Pulmonary artery endothelial cell (primary cell): Measurements from ENCODE around the gene CD69. TPM values are rescaled to one million over a fixed set of nuclear protein-coding genes. Genes with fewer than 3 reads are reported as not detected.
"Not testable (repeated sequence)": the region's sequence is repeated elsewhere in the genome, so short reads cannot be mapped to it uniquely, and the experiment has no call there.

Source experiments
- DNase-seq: peaks from one replicate; pipeline ENCODE4 v3.0.0-alpha.2; 2011; ENCODE audit warnings: low read depth, low spot score
- total RNA-seq: library from RNA; depleted of rRNA; stranded (reverse); fragments of >200 nt; gene quantifications from 2 replicates; pipeline ENCODE4 v1.2.3, GENCODE V29; 2014

Gene CD69
- total RNA-seq, 1 donor from 2014 or later: 0.20 TPM

DNA sequence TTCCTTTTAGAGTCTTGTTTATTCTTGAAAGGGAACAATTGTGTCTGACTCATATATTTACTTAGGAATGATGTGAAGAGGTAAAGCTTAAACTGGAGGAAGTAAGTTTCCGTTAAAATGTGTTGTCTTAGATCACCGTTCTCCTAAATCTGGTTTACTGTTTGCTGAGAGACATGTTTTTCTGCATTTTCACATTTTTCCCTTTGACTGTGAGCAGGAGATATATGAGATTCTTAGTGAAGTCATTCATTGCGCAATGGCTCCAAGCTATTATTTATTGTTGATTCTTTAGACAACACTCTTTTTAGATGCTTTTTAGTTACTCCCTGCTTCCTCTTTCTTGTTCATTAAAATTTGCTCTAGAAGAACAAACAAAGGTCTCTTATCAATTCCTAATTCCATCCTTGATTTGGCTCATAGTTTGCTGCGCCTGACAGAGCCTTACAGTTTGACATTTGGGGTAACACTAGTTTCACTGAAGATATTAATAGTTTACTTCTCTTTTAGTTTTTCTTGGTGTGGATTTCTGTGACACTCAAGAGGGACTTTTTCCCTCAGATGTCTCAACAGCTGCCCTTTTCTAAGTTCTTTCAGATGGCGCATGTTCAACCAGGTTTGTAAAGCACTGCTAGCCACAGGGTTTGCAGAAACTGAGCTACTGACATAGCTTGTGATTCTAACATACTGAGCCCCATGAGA is 39.2 kb downstream of the CD69 start:
- DNase-seq: peak; percentile 27

DNA sequence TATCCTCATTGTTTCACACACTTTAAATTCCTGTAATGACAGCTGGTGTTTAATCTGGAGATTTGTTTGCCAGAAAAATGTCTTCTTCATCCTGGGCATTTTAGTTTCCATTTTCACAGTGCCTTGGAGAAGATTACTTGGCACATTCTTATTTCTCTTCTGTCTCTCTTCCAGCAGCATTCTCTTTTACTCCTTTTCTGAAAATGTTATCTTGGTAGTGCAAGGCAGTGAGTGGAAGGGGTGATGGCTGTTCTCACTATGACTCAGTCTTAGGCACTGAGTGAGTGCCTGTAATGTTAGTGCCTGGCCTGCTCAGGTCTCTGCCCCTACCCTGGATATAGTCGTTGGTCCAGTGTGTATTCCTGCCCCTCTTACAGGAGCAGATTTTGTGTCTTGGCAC is 40.9 kb downstream of the CD69 start:
- no peak for DNase-seq

GRCh38 chr12:9718968-9719367 is 41.7 kb downstream of the CD69 start:
- DNase-seq: no peak

GRCh38 chr12:9717070-9717925 is 43.4 kb downstream of the CD69 start:
- DNase-seq: no peak

- not testable (repeated sequence) for DNase-seq
Observed at GRCh38 chr12:9713032-9713558, 47.6 kb downstream of the CD69 start.

DNA sequence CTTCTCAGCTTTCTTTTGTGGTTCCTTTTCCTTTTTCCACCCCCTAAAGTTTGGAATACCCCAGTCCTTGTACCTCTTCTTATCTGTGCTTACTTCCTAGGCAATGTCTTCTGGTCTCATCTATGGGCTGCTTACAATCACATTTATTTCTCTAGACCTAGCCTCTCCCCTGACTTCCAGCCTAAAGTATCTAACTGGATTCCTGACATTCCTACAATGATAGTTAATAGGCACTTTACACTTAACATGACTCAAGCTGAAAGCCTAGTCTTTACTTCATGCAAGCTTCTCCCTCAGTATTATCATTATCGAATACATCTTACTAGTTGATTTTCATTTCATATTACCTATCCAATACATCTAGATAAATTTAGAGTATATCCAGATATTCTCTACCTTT is 49.0 kb downstream of the CD69 start:
- no peak for DNase-seq

- DNase-seq: no peak
Observed at GRCh38 chr12:9710584-9711375, 49.9 kb downstream of the CD69 start.

GRCh38 chr12:9708853-9709252 is 51.8 kb downstream of the CD69 start:
- no peak for DNase-seq

DNA sequence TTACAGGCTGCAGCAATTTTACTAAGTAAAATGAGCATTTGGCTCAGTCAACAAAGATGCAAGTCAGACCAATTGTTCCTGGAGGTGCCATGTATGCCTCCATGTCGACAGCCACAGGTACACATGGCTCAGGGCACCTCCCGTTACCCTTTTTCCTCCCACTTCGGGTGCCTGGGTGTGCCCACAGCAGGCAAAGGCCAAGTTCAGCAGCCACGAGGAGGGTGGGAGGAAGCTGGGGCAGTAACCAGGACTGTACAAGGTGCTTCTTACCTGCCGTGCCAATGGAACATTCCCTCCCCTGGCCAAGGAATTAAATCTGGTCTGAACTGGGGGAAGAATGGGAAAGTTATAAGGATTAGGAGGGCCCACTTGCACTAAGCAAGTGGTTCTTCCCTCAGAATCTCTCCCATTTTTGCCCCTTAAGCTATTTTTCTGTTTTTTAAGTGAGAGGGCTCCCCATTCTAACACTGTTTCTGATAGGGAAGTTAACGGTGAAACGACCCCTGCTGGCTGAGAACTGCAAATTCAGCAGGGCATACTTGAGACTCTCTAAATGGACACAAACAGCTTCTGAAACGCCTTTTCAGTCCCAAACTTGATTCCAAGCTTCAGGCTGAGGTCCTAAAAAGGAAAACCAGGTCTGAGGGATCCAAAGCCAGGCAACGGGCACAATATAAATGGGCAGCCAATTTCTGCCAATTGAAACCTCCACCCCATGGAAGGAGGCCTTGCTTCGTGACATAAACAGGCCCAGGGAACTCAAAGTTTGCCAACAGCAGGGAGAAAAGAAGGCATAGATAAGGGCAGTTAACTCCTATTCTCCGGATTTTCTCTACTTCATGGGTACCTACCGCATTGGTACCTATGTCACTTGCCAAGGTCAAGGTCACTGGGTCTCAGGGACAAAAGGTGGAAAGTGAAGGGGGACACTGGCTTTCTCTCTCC is 52.6 kb downstream of the CD69 start:
- DNase-seq: peak; percentile 19

DNA sequence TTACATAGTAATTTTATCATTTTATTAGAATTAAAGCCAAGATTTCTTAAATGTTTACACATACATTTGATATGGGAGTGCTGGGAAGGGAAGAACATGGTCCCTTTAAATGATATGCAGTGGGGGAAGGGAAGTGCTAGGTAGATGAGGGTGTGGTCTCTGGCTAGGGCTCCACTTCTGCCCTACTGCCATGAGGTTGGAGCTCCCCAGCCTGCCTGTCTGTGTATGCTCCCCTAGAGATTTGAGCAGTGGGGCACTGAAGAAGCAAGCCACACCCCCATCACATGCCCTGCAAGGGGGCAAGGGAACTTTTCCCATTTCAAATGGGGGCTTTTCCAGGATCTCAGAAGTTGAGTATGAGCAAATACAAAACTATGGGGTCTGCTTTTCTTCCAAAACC is 53.3 kb downstream of the CD69 start:
- DNase-seq: no peak

DNA sequence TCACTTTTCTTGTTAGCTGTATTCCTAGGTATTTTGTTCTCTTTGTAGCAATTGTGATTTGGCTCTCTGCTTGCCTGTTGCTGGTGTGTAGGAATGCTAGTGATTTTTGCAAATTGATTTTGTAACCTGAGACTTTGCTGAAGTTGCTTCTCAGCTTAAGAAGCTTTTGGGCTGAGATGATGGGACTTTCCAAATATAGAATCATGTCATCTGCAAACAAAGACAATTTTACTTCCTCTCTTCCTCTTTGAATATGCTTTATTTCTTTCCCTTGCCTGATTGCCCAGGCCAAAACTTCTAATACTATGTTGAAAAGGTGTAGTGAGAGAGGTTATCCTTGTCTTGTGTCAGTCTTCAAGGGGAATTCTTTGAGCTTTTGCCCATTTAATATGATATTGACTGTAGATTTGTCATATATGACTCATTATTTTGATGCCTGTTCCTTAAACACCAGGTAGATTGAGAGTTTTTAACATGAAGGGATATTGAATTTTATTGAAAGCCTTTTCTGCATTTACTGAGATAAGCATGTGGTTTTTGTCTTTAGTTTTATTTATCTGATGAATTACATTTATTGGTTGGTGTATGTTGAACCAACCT is 54.5 kb downstream of the CD69 start:
- DNase-seq: no peak

- not testable (repeated sequence) for DNase-seq
Observed at GRCh38 chr12:9704561-9704960, 56.1 kb downstream of the CD69 start.

Other genes with a start within 250 kb of the CD69 start
- gene KLRB1, start 153.0 kb downstream of the CD69 start, total RNA-seq: not detected in 2 replicates
- gene CLEC2D, start 91.2 kb downstream of the CD69 start, total RNA-seq: 0.42 and 0.79 TPM in 2 replicates
- not detected in 2 replicates for gene CLECL1, start 27.8 kb downstream of the CD69 start, total RNA-seq
- 0.07 and 0.11 TPM in 2 replicates for gene KLRF1, start 66.6 kb upstream of the CD69 start, total RNA-seq
- 11.9 and 39.8 TPM in 2 replicates for gene CLEC2B, start 108.5 kb upstream of the CD69 start, total RNA-seq
- gene KLRF2, start 120.6 kb upstream of the CD69 start, total RNA-seq: not detected in 2 replicates
- gene CLEC2A, start 171.5 kb upstream of the CD69 start, total RNA-seq: not detected in 2 replicates
- gene CLEC12A, start 210.5 kb upstream of the CD69 start, total RNA-seq: not detected in 2 replicates
- gene CLEC1B, start 238.2 kb upstream of the CD69 start, total RNA-seq: 0.18 TPM in 1 of 2 replicates, not detected in the other
- 0.35 and 0.46 TPM in 2 replicates for gene CLEC12B, start 249.7 kb upstream of the CD69 start, total RNA-seq